ENCODE data around the gene SLC49A4.
A peak's percentile ranks its signal among the peaks of the same experiment; 100 is the strongest.

The SLC49A4 gene

DNA sequence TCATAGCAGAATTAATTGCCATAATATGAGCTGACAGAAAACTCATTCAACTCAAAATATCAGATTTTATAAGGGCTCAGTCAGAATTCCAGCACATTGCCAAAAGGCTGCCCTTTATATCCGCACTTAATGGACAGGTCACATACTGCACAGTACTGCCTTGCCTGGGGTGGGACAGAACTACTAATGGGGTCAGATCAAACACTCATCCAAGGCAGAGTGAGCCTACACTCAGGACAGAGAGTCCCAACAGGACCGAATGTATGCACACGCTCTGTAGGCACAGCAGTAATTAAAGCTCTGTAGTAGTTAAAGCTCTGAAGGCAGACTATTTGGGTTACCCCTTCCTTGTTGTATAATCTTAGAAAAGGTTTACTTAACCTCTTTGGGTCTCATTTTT lies 28.4 kb upstream of the SLC49A4 start:
- no peak overlapping the region for H3K4me2 ChIP-seq (ENCODE audit: low read length, poor library complexity, severe bottlenecking)
- no peak overlapping the region for H2BK12ac ChIP-seq (ENCODE audit: low read length in 2 of 2)
- no peak overlapping the region for H2BK120ac ChIP-seq (ENCODE audit: low read depth, low read length)
- no peak overlapping the region for H3K9ac ChIP-seq (ENCODE audit: low read length)
- H3K4me3 ChIP-seq (ENCODE audit: insufficient read depth in 1 of 2, low read depth in 1 of 2, low read length in 2 of 2), result no peak overlapping the region
- H3K36me3 ChIP-seq (ENCODE audit: control insufficient read depth in 1 of 2, insufficient read depth in 2 of 2, low read depth in 1 of 2, low read length in 2 of 2), result peaks cover 3 to 18% of the 10 kb centered on the region in 2 experiments
- no peaks in the 10 kb centered on the region for H3K9me3 ChIP-seq (ENCODE audit: control insufficient read depth, low read length)
- H3K14ac ChIP-seq (ENCODE audit: low read length in 2 of 2), result no peak overlapping the region
- H2AK5ac ChIP-seq (ENCODE audit: low read length, severe bottlenecking), result no peak overlapping the region
- no peak overlapping the region for H3K18ac ChIP-seq (ENCODE audit: low read depth in 1 of 2, low read length in 2 of 2)
- no peak overlapping the region for H3K23ac ChIP-seq (ENCODE audit: low read length in 2 of 2)
- no peak overlapping the region for H3K4ac ChIP-seq (ENCODE audit: low read depth in 1 of 2, low read length in 2 of 2)
- DNase-seq, result no peak
- no peak overlapping the region for H3K27ac ChIP-seq (ENCODE audit: low read length, poor library complexity, severe bottlenecking)
- peak overlapping the region; percentile 50 for H4K91ac ChIP-seq (ENCODE audit: low read length)
- H2BK15ac ChIP-seq (ENCODE audit: low read depth, poor library complexity, severe bottlenecking), result no peak overlapping the region
- H3K79me1 ChIP-seq (replicated peaks; ENCODE audit: low read length, poor library complexity, severe bottlenecking), result peaks cover 1% of the 10 kb centered on the region
- WGBS, result 96% methylated on average over 3 of the region's 3 CpGs
- no peak overlapping the region for H4K8ac ChIP-seq (ENCODE audit: low read length)
- H2AFZ ChIP-seq (ENCODE audit: low read depth, low read length), result no peak overlapping the region
- H3K27me3 ChIP-seq (ENCODE audit: control insufficient read depth in 1 of 2, insufficient read depth in 1 of 2, low read length in 2 of 2), result no peaks in the 10 kb centered on the region
- no peak overlapping the region for H2BK5ac ChIP-seq (ENCODE audit: low read depth, low read length, poor library complexity, severe bottlenecking)
- H3K4me1 ChIP-seq (ENCODE audit: control insufficient read depth, insufficient read depth, low read depth, low read length), result no peaks in the 10 kb centered on the region

DNA sequence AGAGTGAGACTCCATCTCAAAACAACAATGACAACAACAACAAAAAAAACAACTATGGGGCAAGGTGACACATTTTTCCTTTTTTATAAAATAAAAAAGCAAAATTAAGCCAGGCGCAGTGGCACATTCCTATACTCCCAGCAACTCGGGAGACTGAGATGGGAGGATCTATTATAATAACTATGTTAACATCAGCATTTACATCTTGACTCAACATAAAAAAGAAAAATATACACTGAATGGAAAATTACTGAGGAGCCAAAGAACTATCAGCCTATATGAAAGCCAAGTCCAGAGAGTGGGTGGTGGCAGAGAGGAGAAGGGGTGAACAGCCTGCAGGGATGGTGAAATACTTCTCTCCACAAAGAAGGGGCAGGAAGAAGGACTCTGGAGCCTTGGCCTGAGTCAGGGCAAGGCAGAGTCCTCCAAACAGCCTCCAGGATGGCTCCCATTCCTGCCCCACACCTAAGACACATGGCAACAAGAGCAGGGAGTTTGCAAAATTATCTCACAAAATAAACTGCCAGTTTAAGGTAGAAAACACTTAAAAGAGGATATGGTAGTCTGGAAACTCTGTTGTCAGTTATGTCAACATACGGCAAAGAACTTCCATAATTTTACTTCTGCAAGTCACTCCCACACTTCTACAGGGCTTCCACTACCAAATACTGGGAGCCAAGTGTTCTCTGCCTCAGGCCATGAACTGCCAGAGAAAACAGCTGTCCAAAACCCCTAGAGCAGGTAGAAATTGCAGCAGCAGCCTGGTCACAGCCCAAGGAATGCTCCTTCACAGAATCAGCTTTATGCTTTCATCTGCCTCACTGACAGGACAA lies 27.1 kb upstream of the SLC49A4 start:
- peaks cover 3 to 18% of the 10 kb centered on the region in 2 experiments for H3K36me3 ChIP-seq (ENCODE audit: control insufficient read depth in 1 of 2, insufficient read depth in 2 of 2, low read depth in 1 of 2, low read length in 2 of 2)
- H3K27ac ChIP-seq (ENCODE audit: low read length, poor library complexity, severe bottlenecking), result no peak overlapping the region
- no peaks in the 10 kb centered on the region for H3K27me3 ChIP-seq (ENCODE audit: control insufficient read depth in 1 of 2, insufficient read depth in 1 of 2, low read length in 2 of 2)
- H2BK5ac ChIP-seq (ENCODE audit: low read depth, low read length, poor library complexity, severe bottlenecking), result no peak overlapping the region
- no peak overlapping the region for H3K4me3 ChIP-seq (ENCODE audit: insufficient read depth in 1 of 2, low read depth in 1 of 2, low read length in 2 of 2)
- H2AFZ ChIP-seq (ENCODE audit: low read depth, low read length), result no peak overlapping the region
- H3K18ac ChIP-seq (ENCODE audit: low read depth in 1 of 2, low read length in 2 of 2), result no peak overlapping the region
- no peak for DNase-seq
- H3K4me2 ChIP-seq (ENCODE audit: low read length, poor library complexity, severe bottlenecking), result no peak overlapping the region
- 92% methylated on average over 1 of the region's 3 CpGs for WGBS
- no peak overlapping the region for H3K23ac ChIP-seq (ENCODE audit: low read length in 2 of 2)
- no peak overlapping the region for H3K9ac ChIP-seq (ENCODE audit: low read length)
- no peaks in the 10 kb centered on the region for H3K9me3 ChIP-seq (ENCODE audit: control insufficient read depth, low read length)
- no peak overlapping the region for H3K4ac ChIP-seq (ENCODE audit: low read depth in 1 of 2, low read length in 2 of 2)
- H2AK5ac ChIP-seq (ENCODE audit: low read length, severe bottlenecking), result no peak overlapping the region
- no peak overlapping the region for H2BK120ac ChIP-seq (ENCODE audit: low read depth, low read length)
- no peaks in the 10 kb centered on the region for H3K4me1 ChIP-seq (ENCODE audit: control insufficient read depth, insufficient read depth, low read depth, low read length)
- H2BK12ac ChIP-seq (ENCODE audit: low read length in 2 of 2), result no peak overlapping the region
- H2BK15ac ChIP-seq (ENCODE audit: low read depth, poor library complexity, severe bottlenecking), result no peak overlapping the region
- no peak overlapping the region for H3K14ac ChIP-seq (ENCODE audit: low read length in 2 of 2)
- H3K79me1 ChIP-seq (replicated peaks; ENCODE audit: low read length, poor library complexity, severe bottlenecking), result no peaks in the 10 kb centered on the region
- H4K8ac ChIP-seq (ENCODE audit: low read length), result no peak overlapping the region
- H4K91ac ChIP-seq (ENCODE audit: low read length), result no peak overlapping the region

DNA sequence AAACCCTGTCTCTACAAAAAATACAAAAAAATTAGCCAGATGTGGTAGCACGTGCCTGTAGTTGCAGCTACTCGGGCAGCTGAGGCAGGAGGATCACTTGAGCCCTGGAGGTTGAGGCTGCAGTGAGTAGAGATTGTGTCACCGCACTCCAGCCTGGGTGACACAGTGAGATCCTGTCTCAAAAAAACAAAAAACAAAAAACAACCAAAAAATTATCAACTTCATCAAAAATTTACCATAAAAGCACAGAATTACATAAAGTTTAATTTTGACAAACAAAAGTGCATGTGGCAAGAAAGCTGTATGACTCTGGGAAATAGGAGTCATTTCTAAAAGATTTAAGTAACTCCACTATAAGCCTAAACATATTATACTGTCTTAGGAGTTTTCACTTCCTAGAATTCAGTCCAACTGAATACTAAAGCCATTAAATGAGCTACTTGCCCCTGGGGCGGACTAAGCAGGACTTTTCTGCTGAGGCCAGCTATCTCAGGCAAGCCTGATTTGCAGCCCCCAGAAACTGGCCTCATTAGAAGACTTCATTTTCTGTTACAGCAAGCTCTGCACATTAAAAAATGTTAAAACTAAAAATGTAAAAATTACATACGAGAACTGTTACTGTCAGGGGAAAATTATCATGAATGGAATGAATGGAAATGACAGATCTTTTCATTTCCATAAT lies 24.2 kb upstream of the SLC49A4 start:
- Histone ChIP-seq H3K9me3 (ENCODE audit: control insufficient read depth, low read length) (no peaks in the 10 kb centered on the region), H3K36me3 (ENCODE audit: control insufficient read depth in 1 of 2, insufficient read depth in 2 of 2, low read depth in 1 of 2, low read length in 2 of 2) (peaks cover 3 to 15% of the 10 kb centered on the region in 2 experiments), H3K4me1 (ENCODE audit: control insufficient read depth, insufficient read depth, low read depth, low read length) (no peaks in the 10 kb centered on the region), H4K91ac (ENCODE audit: low read length) (no peak overlapping the region), H2BK5ac (ENCODE audit: low read depth, low read length, poor library complexity, severe bottlenecking) (no peak overlapping the region), H3K27me3 (ENCODE audit: control insufficient read depth in 1 of 2, insufficient read depth in 1 of 2, low read length in 2 of 2) (no peaks in the 10 kb centered on the region), H3K4ac (ENCODE audit: low read depth in 1 of 2, low read length in 2 of 2) (no peak overlapping the region), H2BK15ac (ENCODE audit: low read depth, poor library complexity, severe bottlenecking) (no peak overlapping the region), H3K18ac (ENCODE audit: low read depth in 1 of 2, low read length in 2 of 2) (no peak overlapping the region), H2AFZ (ENCODE audit: low read depth, low read length) (no peak overlapping the region), H4K8ac (ENCODE audit: low read length) (no peak overlapping the region), H2BK120ac (ENCODE audit: low read depth, low read length) (no peak overlapping the region), H3K23ac (ENCODE audit: low read length in 2 of 2) (no peak overlapping the region), H3K79me1 (replicated peaks; ENCODE audit: low read length, poor library complexity, severe bottlenecking) (no peaks in the 10 kb centered on the region), H3K4me3 (ENCODE audit: insufficient read depth in 1 of 2, low read depth in 1 of 2, low read length in 2 of 2) (no peak overlapping the region), H2BK12ac (ENCODE audit: low read length in 2 of 2) (no peak overlapping the region), H3K4me2 (ENCODE audit: low read length, poor library complexity, severe bottlenecking) (no peak overlapping the region), H3K27ac (ENCODE audit: low read length, poor library complexity, severe bottlenecking) (no peak overlapping the region), H2AK5ac (ENCODE audit: low read length, severe bottlenecking) (no peak overlapping the region), H3K9ac (ENCODE audit: low read length) (no peak overlapping the region), H3K14ac (ENCODE audit: low read length in 2 of 2) (no peak overlapping the region)
- no peak for DNase-seq
- WGBS, result 100% methylated on average over 4 of the region's 5 CpGs

DNA sequence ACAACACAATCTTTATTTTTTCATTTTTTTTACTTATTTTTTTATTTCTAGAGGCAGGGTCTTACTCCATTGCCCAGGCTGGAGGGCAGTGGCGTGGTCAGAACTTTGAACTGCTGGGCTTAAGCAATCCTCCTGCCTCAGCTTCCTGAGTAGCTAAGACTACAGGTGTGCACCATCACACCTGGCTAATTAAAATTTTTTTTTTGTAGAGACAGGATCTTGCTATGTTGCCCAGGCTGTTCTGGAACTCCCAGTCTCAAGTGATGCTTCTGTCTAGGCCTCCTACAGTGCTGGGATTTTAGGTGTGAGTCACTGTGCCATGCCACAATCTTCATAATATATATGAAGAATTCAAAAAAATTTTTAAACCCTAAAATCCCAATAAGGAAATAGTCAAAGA lies 22.0 kb upstream of the SLC49A4 start:
- no peak overlapping the region for H3K4me3 ChIP-seq (ENCODE audit: insufficient read depth in 1 of 2, low read depth in 1 of 2, low read length in 2 of 2)
- H3K23ac ChIP-seq (ENCODE audit: low read length in 2 of 2), result no peak overlapping the region
- H3K27me3 ChIP-seq (ENCODE audit: control insufficient read depth in 1 of 2, insufficient read depth in 1 of 2, low read length in 2 of 2), result no peaks in the 10 kb centered on the region
- H3K4ac ChIP-seq (ENCODE audit: low read depth in 1 of 2, low read length in 2 of 2), result no peak overlapping the region
- H3K4me2 ChIP-seq (ENCODE audit: low read length, poor library complexity, severe bottlenecking), result no peak overlapping the region
- H2AFZ ChIP-seq (ENCODE audit: low read depth, low read length), result no peak overlapping the region
- no peak overlapping the region for H3K18ac ChIP-seq (ENCODE audit: low read depth in 1 of 2, low read length in 2 of 2)
- no peak overlapping the region for H2BK5ac ChIP-seq (ENCODE audit: low read depth, low read length, poor library complexity, severe bottlenecking)
- H3K79me1 ChIP-seq (replicated peaks; ENCODE audit: low read length, poor library complexity, severe bottlenecking), result no peaks in the 10 kb centered on the region
- no peak overlapping the region for H3K9ac ChIP-seq (ENCODE audit: low read length)
- no peak overlapping the region for H4K91ac ChIP-seq (ENCODE audit: low read length)
- 95% methylated on average over 1 of the region's 1 CpG for WGBS
- no peak overlapping the region for H2BK15ac ChIP-seq (ENCODE audit: low read depth, poor library complexity, severe bottlenecking)
- no peak overlapping the region for H4K8ac ChIP-seq (ENCODE audit: low read length)
- DNase-seq, result no peak
- H3K14ac ChIP-seq (ENCODE audit: low read length in 2 of 2), result no peak overlapping the region
- peaks cover 0 to 18% of the 10 kb centered on the region in 2 experiments for H3K36me3 ChIP-seq (ENCODE audit: control insufficient read depth in 1 of 2, insufficient read depth in 2 of 2, low read depth in 1 of 2, low read length in 2 of 2)
- no peak overlapping the region for H2BK120ac ChIP-seq (ENCODE audit: low read depth, low read length)
- no peaks in the 10 kb centered on the region for H3K4me1 ChIP-seq (ENCODE audit: control insufficient read depth, insufficient read depth, low read depth, low read length)
- no peaks in the 10 kb centered on the region for H3K9me3 ChIP-seq (ENCODE audit: control insufficient read depth, low read length)
- no peak overlapping the region for H3K27ac ChIP-seq (ENCODE audit: low read length, poor library complexity, severe bottlenecking)
- no peak overlapping the region for H2BK12ac ChIP-seq (ENCODE audit: low read length in 2 of 2)
- H2AK5ac ChIP-seq (ENCODE audit: low read length, severe bottlenecking), result no peak overlapping the region

Measured in mesenchymal stem cell (in vitro differentiated cells and primary cell).